ENCODE results near the gene SYT2.
A peak's percentile ranks its signal among the peaks of the same experiment; 100 is the strongest.

Gene SYT2

DNA sequence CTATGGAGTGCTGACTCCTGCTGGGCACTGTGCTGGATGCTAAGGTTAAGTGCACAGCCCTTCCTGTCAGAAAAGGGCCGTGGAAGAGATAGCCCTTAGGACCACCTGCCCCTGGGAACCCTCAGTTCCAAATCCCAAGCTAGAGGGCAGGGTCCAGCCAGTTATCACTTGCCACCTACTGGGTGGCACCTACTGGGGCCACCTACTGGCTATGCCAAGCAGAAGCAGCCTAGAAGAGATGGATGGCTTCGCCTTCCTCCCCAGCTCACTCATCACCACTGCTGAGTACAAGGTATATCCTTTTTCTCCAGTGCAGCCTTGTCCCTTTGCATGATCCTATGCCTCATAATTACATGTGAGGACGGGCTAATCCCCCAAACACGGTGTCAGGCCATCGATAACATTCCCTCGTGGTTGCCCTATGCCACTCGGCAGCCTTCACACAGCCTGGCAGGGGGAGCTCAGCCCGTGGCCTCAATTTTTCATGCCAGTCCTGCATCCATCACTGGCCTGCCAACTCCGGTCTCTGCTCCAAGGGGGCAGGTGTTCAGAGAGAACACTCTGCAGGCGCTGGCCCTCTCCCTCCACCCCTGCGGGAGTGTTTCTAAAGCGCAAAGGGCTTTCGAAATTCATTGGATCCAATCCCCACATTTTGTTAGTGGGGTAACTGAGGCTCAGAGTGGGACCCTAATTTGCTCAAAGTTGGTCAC, 49.0 kb downstream of the SYT2 start:
- H3K27me3 ChIP-seq (ENCODE audit: insufficient read depth, poor library complexity, severe bottlenecking) = peaks cover 8% of the 10 kb centered on the region
- no peak overlapping the region for H3K4me3 ChIP-seq (replicated peaks; ENCODE audit: insufficient read depth, low read length)
- no peak overlapping the region for H3K27ac ChIP-seq (replicated peaks)
- peak in 1 of 2 experiments; percentile 11 for DNase-seq (ENCODE audit: low read depth in 1 of 2, low spot score in 1 of 2)
- TF ChIP-seq CTCF (IDR thresholded peaks at IDR 0.05; ENCODE audit: insufficient read depth, low read length) (peak; percentile 63), REST (IDR thresholded peaks at IDR 0.05; ENCODE audit: insufficient replicate concordance, low read depth) (no peak)

- Histone ChIP-seq H3K4me3 (replicated peaks; ENCODE audit: insufficient read depth, low read length) (no peak overlapping the region), H3K27ac (replicated peaks) (no peak overlapping the region), H3K27me3 (ENCODE audit: insufficient read depth, poor library complexity, severe bottlenecking) (peaks cover 8% of the 10 kb centered on the region)
- DNase-seq (ENCODE audit: low read depth in 1 of 2, low spot score in 1 of 2) = peak in 1 of 2 experiments; percentile 16
- no peak for TF ChIP-seq REST (IDR thresholded peaks at IDR 0.05; ENCODE audit: insufficient replicate concordance, low read depth)
- no peak for TF ChIP-seq GABPA (IDR thresholded peaks at IDR 0.05; ENCODE audit: low read depth)
- no peak for TF ChIP-seq CTCF (IDR thresholded peaks at IDR 0.05; ENCODE audit: insufficient read depth, low read length)
- TF ChIP-seq POLR2AphosphoS5 (IDR thresholded peaks at IDR 0.05; ENCODE audit: low read depth) = no peak
These were observed 50.3 kb downstream of the SYT2 start for GRCh38 chr1:202659974-202660373.

GRCh38 chr1:202659541-202659940, 50.7 kb downstream of the SYT2 start:
- H3K27me3 ChIP-seq (ENCODE audit: insufficient read depth, poor library complexity, severe bottlenecking) = peaks cover 11% of the 10 kb centered on the region
- no peak for DNase-seq (ENCODE audit: low read depth in 1 of 2, low spot score in 1 of 2)
- H3K4me3 ChIP-seq (replicated peaks; ENCODE audit: insufficient read depth, low read length) = no peak overlapping the region
- TF ChIP-seq GABPA (IDR thresholded peaks at IDR 0.05; ENCODE audit: low read depth) = no peak
- no peak for TF ChIP-seq CTCF (IDR thresholded peaks at IDR 0.05; ENCODE audit: insufficient read depth, low read length)
- TF ChIP-seq REST (IDR thresholded peaks at IDR 0.05; ENCODE audit: insufficient replicate concordance, low read depth) = no peak
- no peak for TF ChIP-seq POLR2AphosphoS5 (IDR thresholded peaks at IDR 0.05; ENCODE audit: low read depth)
- TF ChIP-seq SPI1 (IDR thresholded peaks at IDR 0.05; ENCODE audit: borderline replicate concordance, low read depth) = no peak
- no peak overlapping the region for H3K27ac ChIP-seq (replicated peaks)
